Calu3 (cell line): ENCODE measurements around the gene NRBP1. TPM values are rescaled to one million over a fixed set of nuclear protein-coding genes. Genes with fewer than 3 reads are reported as not detected.

Experiments
- BruUV-seq: library from RNA; stranded (reverse); fragments of 400-500 nt; replicated peaks from 2 replicates; lab custom pipeline; 2021; lab: Mats Ljungman, UMichigan
- CTCF ChIA-PET: fragments of 300-600 bp; sonication (Branson Sonifier 250); formaldehyde crosslinking; loops from one replicate; lab custom pipeline; 2022; ENCODE audit warnings: antibody characterized with exemption; lab: Charles Lee
- DNase-seq: peaks from one replicate; pipeline ENCODE4 v3.0.0; 2022
- H3K27ac Mint-ChIP-seq: one replicate; pipeline ENCODE4 v1.8.0; 2022; ENCODE audit warnings: mixed read lengths; ENCODE audit not compliant: unreplicated experiment
- H3K27me3 Mint-ChIP-seq: one replicate; pipeline ENCODE4 v1.8.0; 2022; ENCODE audit warnings: mixed read lengths; ENCODE audit not compliant: unreplicated experiment
- H3K36me3 Mint-ChIP-seq: one replicate; pipeline ENCODE4 v1.8.0; 2022; ENCODE audit warnings: mild to moderate bottlenecking, moderate library complexity, mixed read lengths; ENCODE audit not compliant: insufficient read depth, unreplicated experiment
- H3K4me1 Mint-ChIP-seq: one replicate; pipeline ENCODE4 v1.8.0; 2022; ENCODE audit warnings: mild to moderate bottlenecking, low read depth, mixed read lengths; ENCODE audit not compliant: unreplicated experiment
- H3K4me3 Mint-ChIP-seq: one replicate; pipeline ENCODE4 v1.8.0; 2022; ENCODE audit warnings: mild to moderate bottlenecking, low read depth, moderate library complexity, mixed read lengths; ENCODE audit not compliant: unreplicated experiment
- H3K9me3 Mint-ChIP-seq: one replicate; pipeline ENCODE4 v1.8.0; 2022; ENCODE audit warnings: low read depth, mixed read lengths; ENCODE audit not compliant: unreplicated experiment
- CTCF ChIP-seq: fragments of 200-600 bp; IDR thresholded peaks from one replicate; pipeline ENCODE4 v1.8.0; 2022; ENCODE audit warnings: antibody characterized with exemption; ENCODE audit not compliant: unreplicated experiment
- intact Hi-C: fragments of 100-400 bp; cut with micrococcal nuclease; formaldehyde crosslinking; loops from one replicate; pipeline ENCODE4 v1.10.0; 2022; ENCODE audit not compliant: unreplicated experiment
- total RNA-seq: library from RNA; stranded (reverse); gene quantifications from 2 replicates; pipeline ENCODE4 v1.2.3, GENCODE V29; 2022

Gene NRBP1
- total RNA-seq, 1 experiment from 2014 or later: 60.5 TPM

GRCh38 chr2:27451095-27451494 is 22.7 kb downstream of the NRBP1 start:
- CTCF ChIA-PET: no interaction called here
- peaks cover 31% of the 10 kb centered on the region for H3K36me3 Mint-ChIP-seq
- no peak for DNase-seq
- H3K9me3 Mint-ChIP-seq: no peaks in the 10 kb centered on the region
- H3K4me3 Mint-ChIP-seq: no peak overlapping the region
- no peaks in the 10 kb centered on the region for H3K27me3 Mint-ChIP-seq
- no peak overlapping the region for H3K27ac Mint-ChIP-seq
- BruUV-seq: no TSS peak
- intact Hi-C loops: no loop called here
- no peak for TF ChIP-seq CTCF
- peaks cover 1% of the 10 kb centered on the region for H3K4me1 Mint-ChIP-seq

- no peaks in the 10 kb centered on the region for H3K9me3 Mint-ChIP-seq
- H3K27ac Mint-ChIP-seq: no peak overlapping the region
- H3K36me3 Mint-ChIP-seq: peaks cover 9% of the 10 kb centered on the region
- no peak overlapping the region for H3K4me3 Mint-ChIP-seq
- no TSS peak for BruUV-seq
- H3K27me3 Mint-ChIP-seq: no peaks in the 10 kb centered on the region
- intact Hi-C loops: no loop called here
- H3K4me1 Mint-ChIP-seq: no peaks in the 10 kb centered on the region
- CTCF ChIA-PET: no interaction called here
- no peak for DNase-seq
- TF ChIP-seq CTCF: no peak
These were observed 25.5 kb downstream of the NRBP1 start for GRCh38 chr2:27453968-27454367.

- no peak for TF ChIP-seq CTCF
- no peaks in the 10 kb centered on the region for H3K9me3 Mint-ChIP-seq
- no peak overlapping the region for H3K27ac Mint-ChIP-seq
- no peak overlapping the region for H3K4me3 Mint-ChIP-seq
- intact Hi-C loops: no loop called here
- no peaks in the 10 kb centered on the region for H3K4me1 Mint-ChIP-seq
- CTCF ChIA-PET: no interaction called here
- DNase-seq: no peak
- peaks cover 8% of the 10 kb centered on the region for H3K36me3 Mint-ChIP-seq
- BruUV-seq: no TSS peak
- no peaks in the 10 kb centered on the region for H3K27me3 Mint-ChIP-seq
These were observed 32.7 kb downstream of the NRBP1 start for GRCh38 chr2:27461118-27461517.

GRCh38 chr2:27464443-27464842 is 36.0 kb downstream of the NRBP1 start:
- Mint-ChIP-seq H3K27me3 (no peaks in the 10 kb centered on the region), H3K4me3 (no peak overlapping the region), H3K4me1 (no peaks in the 10 kb centered on the region), H3K9me3 (no peaks in the 10 kb centered on the region), H3K27ac (no peak overlapping the region), H3K36me3 (peaks cover 4% of the 10 kb centered on the region)
- no peak for DNase-seq
- no peak for TF ChIP-seq CTCF
- intact Hi-C loops: no loop called here
- no TSS peak for BruUV-seq
- CTCF ChIA-PET: no interaction called here

GRCh38 chr2:27471961-27472360 is 43.5 kb downstream of the NRBP1 start:
- Mint-ChIP-seq H3K27me3 (no peaks in the 10 kb centered on the region), H3K36me3 (no peaks in the 10 kb centered on the region), H3K9me3 (no peaks in the 10 kb centered on the region), H3K4me3 (no peak overlapping the region), H3K27ac (no peak overlapping the region), H3K4me1 (no peaks in the 10 kb centered on the region)
- CTCF ChIA-PET: interaction anchor here (0.5 kb wide), 1 partner anchor 56 kb away, joined by 3 read pairs; no protein-coding TSS in a partner anchor
- no peak for TF ChIP-seq CTCF
- no peak for DNase-seq
- intact Hi-C loops: no loop called here
- BruUV-seq: no TSS peak
